NCI-H1694 (cell line): Measurements from ENCODE around the gene IL19.

Experiments
- DNase-seq: peaks from one replicate; lab custom pipeline; 2025; lab: John Stamatoyannopoulos, UW

The IL19 gene

GRCh38 chr1:206863266-206863665, 92.7 kb downstream of the IL19 start:
- DNase-seq, result no peak

- DNase-seq, result peak; percentile 82
These were observed 94.5 kb downstream of the IL19 start, which contains the start of gene IL20 for GRCh38 chr1:206864939-206865671. Gene IL20 (plus strand): TSS chr1:206865623. CDS start chr1:206865853, 230 bp downstream.

GRCh38 chr1:206866062-206866461, 95.5 kb downstream of the IL19 start:
- no peak for DNase-seq

- DNase-seq, result no peak
These were observed 96.7 kb downstream of the IL19 start for GRCh38 chr1:206867239-206867638.

GRCh38 chr1:206867716-206868115, 97.1 kb downstream of the IL19 start:
- no peak for DNase-seq

GRCh38 chr1:206868264-206868663, 97.7 kb downstream of the IL19 start:
- DNase-seq, result no peak

GRCh38 chr1:206872139-206872538, 101.6 kb downstream of the IL19 start:
- no peak for DNase-seq

- no peak for DNase-seq
These were observed 103.1 kb downstream of the IL19 start for GRCh38 chr1:206873603-206874188.

- DNase-seq, result no peak
These were observed 105.3 kb downstream of the IL19 start for GRCh38 chr1:206875752-206876377.

GRCh38 chr1:206878456-206878855, 107.9 kb downstream of the IL19 start:
- peak; percentile 27 for DNase-seq

GRCh38 chr1:206880314-206880713, 109.7 kb downstream of the IL19 start:
- no peak for DNase-seq

- DNase-seq, result no peak
These were observed 112.0 kb downstream of the IL19 start for GRCh38 chr1:206882555-206882954.

- no peak for DNase-seq
These were observed 112.6 kb downstream of the IL19 start for GRCh38 chr1:206883160-206883559.

- no peak for DNase-seq
These were observed 113.3 kb downstream of the IL19 start for GRCh38 chr1:206883876-206884275.

GRCh38 chr1:206885341-206886060, 114.9 kb downstream of the IL19 start:
- no peak for DNase-seq

- no peak for DNase-seq
These were observed 116.3 kb downstream of the IL19 start for GRCh38 chr1:206886831-206887230.

- no peak for DNase-seq
These were observed 117.1 kb downstream of the IL19 start for GRCh38 chr1:206887701-206888100.

- no peak for DNase-seq
These were observed 119.8 kb downstream of the IL19 start for GRCh38 chr1:206890125-206891060.

- DNase-seq, result no peak
These were observed 120.8 kb downstream of the IL19 start for GRCh38 chr1:206891412-206891811.
